ENCODE results near the gene ADGRF4.

ADGRF4 gene

GRCh38 chr6:47698342-47698787 is at the start of gene ADGRF4:
TSS of gene ADGRF4 (plus strand) at chr6:47698580. CDS start at chr6:47707246, 8,666 bp downstream.
- DNase-seq (ENCODE audit: low read depth) = peak; percentile 3

DNA sequence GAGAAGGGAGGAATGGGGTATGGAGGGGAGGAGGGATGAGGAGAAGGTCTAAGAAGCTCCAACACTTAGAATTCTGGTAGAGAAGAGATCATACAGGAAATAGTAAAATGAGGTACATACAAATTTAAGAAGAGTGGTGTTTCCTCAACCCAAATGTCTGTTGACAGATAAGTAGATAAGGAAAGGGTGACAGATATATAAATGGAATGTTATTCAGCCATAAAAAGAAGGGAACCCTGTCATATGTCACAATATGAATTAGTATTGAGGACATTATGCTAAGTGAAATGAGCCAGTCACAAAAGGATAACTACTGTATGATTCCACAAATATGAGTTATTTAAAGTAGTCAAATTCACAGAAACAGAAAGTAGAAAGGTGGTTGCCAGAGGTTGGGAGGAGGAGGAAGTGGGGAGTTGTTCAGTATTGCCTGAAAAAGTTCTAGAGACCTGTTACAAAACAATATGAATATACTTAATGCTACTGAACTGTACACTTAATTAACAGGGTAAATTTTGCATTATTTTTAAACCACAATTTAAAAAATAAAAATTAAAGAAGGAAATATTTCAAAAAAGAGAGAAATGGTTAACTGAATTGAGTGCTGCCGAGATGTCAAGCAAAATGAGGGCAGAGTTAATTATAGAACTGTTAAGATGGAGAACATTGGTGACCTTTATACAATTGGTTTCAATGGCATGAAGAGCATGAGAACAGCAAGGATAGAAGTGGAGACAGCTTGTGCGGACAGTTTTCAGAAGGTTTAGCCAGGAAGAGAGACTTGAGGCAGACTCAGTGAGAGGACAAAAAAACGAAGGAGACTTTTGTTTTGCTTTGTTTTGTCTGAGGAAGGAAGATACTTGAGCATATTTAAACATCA is 47.6 kb upstream of the ADGRF4 start:
- DNase-seq (ENCODE audit: low read depth) = no peak

- no peak for DNase-seq (ENCODE audit: low read depth)
Measured at GRCh38 chr6:47651505-47651944, 46.9 kb upstream of the ADGRF4 start.

- DNase-seq (ENCODE audit: low read depth) = no peak
Measured at GRCh38 chr6:47653706-47654105, 44.7 kb upstream of the ADGRF4 start.

GRCh38 chr6:47654255-47654654 is 44.1 kb upstream of the ADGRF4 start:
- DNase-seq (ENCODE audit: low read depth) = no peak

DNA sequence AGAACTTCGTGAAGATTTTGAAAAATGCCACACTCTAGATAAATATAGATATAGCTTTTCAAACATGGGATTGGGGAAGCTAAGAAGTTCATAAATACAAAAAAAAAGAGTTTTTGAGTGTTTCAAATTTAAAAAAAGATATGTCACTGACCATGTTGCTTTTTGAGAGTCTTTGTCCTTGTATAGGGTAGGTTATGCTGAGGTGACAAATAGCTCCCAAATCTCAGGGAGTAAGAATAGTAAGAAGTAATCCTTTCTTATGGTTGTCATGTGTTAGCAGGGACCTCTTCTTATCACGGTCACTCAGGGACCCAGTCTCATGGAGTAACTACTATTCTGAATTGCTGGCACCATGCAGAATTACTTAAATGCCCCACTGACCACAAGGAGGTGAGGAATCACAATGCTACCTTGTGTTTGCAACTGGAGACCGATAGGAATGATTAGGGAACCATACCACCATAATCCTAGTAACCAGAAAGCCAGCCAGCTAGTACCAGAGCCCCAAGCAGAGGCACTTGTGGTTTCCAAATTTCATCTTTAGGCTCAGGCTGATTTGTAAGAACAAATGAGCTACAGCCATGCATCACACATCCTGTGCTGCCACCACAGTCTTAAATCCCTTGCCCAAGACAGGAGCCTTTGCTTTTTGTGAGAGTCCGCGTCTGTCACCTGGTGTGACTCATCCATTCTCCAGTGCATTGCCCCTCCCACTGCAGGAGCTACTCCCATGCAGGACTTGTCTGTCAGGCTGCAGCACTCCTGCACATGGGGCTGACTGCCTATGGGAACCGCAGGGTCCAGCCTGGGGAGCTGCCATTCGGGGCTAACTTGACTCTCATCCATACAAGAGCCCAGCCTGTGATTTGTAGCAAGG is 42.4 kb upstream of the ADGRF4 start:
- DNase-seq (ENCODE audit: low read depth) = no peak

- no peak for DNase-seq (ENCODE audit: low read depth)
Measured at GRCh38 chr6:47661960-47662359, 36.4 kb upstream of the ADGRF4 start.

- DNase-seq (ENCODE audit: low read depth) = no peak
Measured at GRCh38 chr6:47663462-47664216, 34.7 kb upstream of the ADGRF4 start.

DNA sequence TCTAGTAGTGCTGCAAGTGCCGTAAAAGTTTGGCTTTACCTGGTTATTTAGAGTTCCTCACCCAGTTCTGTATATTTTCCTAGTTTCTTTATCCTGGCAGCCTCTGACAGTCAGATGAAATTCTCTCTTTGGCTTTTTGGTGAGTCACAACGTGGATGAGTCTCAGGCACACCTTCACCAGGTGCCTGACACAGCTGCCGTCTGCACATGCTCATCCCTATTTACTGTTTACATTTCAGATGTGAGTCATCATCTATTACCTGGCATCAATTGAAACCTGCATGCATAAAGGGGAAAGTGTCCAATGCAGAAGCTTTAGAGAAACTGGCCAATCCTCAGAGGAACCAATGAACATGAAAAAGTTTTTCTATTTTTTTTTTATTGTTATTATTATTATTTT is 33.3 kb upstream of the ADGRF4 start:
- no peak for DNase-seq (ENCODE audit: low read depth)

DNA sequence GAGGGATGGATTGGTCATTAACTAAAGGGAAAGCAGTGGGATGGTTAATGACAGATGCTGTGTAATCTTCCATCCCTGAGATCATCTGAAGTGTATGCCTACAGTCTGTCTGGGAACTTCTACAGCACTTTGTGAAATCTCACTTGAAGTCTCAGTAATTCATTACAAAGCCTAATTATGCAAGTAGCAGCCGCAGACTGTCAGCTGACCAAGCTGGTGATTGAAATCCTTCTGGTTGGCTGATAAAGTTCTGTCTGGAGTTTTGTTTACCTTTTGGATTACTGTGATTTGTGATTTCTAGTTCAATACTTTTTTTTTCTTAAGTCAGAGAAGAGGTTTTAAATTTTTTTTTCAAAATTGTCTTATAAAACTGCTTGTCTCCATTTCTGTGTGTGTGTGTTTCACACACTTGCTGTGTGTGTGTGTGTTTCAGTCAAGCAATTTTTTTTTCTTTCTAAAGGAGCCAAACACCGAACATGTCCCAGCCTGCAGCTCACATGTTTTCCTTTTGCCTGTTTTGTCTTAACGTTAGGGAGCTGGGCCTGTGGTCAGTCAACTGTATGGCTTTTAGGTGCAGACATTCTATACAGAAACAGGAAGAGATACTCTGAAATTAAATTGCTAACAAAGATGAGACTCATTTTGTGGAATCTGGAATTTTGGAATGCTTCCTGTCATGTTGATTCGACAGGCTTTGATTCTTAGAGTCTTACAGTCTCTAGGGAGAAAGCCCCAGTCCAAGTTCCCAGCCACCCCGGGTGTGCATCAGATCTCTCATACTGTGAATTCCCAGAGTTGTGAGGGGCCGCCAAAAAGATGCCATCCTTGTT is 28.5 kb upstream of the ADGRF4 start:
- no peak for DNase-seq (ENCODE audit: low read depth)

DNA sequence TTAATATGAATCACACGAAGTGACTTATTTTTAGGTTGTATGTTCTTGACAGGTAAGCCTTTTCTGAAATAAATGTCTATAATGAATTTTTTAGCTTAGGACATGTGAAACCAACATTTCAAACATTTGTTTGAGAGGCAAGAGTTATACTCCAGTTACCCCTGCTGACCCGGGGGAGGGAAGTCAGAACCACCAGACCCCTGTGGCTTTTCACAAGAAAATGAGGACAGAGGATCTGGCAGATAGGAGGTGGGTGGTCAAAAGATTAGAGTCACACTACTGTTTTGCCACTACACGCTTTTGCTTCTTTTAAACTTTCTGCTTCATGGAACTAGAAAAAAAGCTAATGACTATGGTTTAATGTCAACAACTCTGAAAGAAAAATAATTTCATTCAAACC is 27.5 kb upstream of the ADGRF4 start:
- no peak for DNase-seq (ENCODE audit: low read depth)

DNA sequence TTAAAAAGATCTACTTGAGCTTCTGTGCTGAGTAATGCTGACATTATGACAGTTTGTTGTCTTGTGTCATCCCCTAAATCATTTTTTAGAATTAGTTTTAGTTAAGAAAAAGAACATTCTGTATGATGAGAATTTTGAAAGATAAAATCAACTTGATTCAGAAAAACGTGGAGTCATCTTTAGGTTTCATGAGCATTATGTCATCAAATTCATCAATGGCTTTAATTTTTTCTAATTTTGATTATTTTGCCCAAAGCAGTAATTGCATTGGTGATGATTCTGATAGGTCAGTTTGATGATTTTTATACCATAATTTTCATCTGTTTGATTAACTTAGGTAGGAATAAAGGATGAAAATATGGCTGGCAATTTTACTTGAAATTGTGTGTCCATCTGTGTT is 26.6 kb upstream of the ADGRF4 start:
- no peak for DNase-seq (ENCODE audit: low read depth)

DNA sequence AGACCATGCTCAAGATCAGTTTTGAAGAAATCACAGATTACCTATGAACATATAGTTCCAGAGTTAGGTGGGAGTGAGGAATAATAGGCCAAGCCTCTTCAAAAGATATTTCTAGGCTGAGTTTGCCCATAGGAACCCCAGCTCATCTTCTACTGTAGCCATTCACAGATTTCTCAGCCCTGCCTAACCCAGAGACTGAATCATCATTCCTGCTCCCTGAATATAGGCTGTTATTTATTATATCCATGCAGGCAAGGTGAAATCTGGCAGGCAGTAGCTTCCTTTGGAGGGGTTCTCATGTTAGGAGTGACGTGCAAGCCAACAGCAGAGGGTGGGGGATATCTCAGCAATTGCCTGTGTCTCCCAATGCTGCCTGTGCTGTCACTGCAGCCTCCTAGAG is 25.6 kb upstream of the ADGRF4 start:
- DNase-seq (ENCODE audit: low read depth) = no peak

DNA sequence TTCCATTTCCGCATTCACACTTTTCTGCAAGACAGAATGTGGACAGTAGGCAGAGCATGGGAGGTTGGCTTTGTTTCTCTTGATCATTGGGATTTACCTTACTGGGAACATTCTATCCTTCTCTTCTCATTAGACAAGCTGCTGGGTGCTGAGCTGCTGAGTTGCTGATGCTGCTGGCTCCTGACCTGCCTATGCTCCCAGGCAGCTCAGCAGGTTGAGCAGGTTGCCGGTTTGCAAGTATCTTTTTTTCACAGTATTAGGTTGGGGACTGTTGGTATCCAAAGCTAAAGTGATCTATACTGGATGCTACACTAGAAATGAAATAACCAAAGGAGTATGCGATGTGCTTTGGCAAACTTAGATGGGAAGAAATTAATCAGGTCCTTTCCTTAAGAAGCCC is 23.7 kb upstream of the ADGRF4 start:
- no peak for DNase-seq (ENCODE audit: low read depth)

- DNase-seq (ENCODE audit: low read depth) = no peak
Measured at GRCh38 chr6:47677381-47678100, 20.8 kb upstream of the ADGRF4 start.

GRCh38 chr6:47678739-47679138 is 19.6 kb upstream of the ADGRF4 start:
- DNase-seq (ENCODE audit: low read depth) = no peak

DNA sequence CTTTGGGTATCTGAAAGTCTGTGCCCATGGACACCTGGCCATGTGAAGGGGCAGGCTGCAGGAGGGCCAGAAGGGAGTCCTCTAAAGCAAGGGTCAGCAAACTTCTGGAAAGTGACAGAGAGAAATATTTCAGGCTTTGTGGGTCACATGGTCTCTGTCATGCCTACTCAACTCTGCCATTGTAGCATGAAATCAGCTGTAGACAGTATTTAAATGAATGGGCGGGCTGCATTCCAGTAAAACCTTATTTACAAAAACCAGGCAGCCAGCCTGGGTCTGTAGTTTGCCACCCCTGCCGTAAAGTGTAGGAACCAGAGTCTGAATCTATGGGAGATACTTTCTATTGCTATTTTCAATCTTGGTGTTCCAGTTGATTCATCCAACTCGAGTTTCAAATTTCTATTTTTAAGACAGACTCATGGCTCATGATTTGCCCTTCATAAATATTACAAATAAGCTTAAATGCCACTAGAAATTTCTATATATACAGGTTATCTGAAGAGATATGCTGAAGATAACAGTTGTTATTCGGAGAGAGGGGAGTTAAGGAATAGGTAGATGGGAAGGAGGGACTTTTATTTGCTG is 19.0 kb upstream of the ADGRF4 start:
- no peak for DNase-seq (ENCODE audit: low read depth)

GRCh38 chr6:47680051-47680450 is 18.3 kb upstream of the ADGRF4 start:
- no peak for DNase-seq (ENCODE audit: low read depth)

- no peak for DNase-seq (ENCODE audit: low read depth)
Measured at GRCh38 chr6:47680724-47681123, 17.7 kb upstream of the ADGRF4 start.

All from HS-27A (cell line).